ENCODE measurements around the gene PLCB2. TPM values are rescaled to one million over a fixed set of nuclear protein-coding genes. Genes with fewer than 3 reads are reported as not detected.

PLCB2 gene
- total RNA-seq, 1 donor from 2014 or later, result 9.8 TPM

DNA sequence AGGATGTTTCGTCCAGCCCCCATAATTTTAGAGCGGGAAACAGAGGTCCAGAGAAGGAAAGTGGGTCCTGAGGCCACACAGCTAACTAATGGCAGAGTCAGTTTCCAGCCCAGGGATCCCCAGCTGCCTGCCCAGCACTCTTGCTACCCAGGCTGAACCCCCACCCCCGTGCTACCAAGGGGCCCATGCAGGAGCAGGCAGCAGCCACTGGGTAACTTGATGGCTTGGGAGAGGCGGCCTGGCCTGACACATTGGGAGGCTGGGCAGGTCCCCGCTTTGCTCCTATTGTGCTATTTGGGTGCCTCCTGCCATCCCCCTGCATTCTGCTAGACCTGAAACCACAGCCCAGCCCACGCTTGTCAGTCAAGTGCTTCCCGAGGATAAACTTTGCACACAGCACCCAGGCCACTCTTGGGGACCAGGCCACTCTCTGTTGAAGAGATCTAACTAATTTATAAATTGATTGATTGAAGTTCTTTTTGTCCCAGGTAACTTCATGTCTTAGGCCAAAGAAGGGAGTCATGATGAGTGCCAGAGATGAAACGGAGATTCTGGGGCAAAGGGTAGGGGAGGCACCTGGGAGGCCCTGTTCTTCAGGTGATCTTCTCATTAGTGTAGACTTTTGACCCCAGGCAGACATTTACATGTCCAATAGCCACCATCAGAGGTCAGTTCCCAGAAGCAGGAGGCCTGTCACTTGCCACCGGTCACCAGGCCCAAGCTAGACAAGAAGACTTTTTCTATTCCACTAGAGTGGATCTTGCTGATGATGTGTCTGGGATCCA, 61.9 kb downstream of the PLCB2 start:
- no peaks in the 10 kb centered on the region for H3K9me3 Mint-ChIP-seq
- peaks cover 3% of the 10 kb centered on the region for H3K27me3 Mint-ChIP-seq (ENCODE audit: low read depth)
- TF ChIP-seq, protein P1, sequence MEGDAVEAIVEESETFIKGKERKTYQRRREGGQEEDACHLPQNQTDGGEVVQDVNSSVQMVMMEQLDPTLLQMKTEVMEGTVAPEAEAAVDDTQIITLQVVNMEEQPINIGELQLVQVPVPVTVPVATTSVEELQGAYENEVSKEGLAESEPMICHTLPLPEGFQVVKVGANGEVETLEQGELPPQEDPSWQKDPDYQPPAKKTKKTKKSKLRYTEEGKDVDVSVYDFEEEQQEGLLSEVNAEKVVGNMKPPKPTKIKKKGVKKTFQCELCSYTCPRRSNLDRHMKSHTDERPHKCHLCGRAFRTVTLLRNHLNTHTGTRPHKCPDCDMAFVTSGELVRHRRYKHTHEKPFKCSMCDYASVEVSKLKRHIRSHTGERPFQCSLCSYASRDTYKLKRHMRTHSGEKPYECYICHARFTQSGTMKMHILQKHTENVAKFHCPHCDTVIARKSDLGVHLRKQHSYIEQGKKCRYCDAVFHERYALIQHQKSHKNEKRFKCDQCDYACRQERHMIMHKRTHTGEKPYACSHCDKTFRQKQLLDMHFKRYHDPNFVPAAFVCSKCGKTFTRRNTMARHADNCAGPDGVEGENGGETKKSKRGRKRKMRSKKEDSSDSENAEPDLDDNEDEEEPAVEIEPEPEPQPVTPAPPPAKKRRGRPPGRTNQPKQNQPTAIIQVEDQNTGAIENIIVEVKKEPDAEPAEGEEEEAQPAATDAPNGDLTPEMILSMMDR (IDR thresholded peaks at IDR 0.05; ENCODE audit: unreplicated experiment), result no peak
- no peaks in the 10 kb centered on the region for H3K36me3 Mint-ChIP-seq
- no peak overlapping the region for H3K4me3 Mint-ChIP-seq
- H3K4me1 Mint-ChIP-seq, result peaks cover 17% of the 10 kb centered on the region
- DNase-seq (ENCODE audit: low spot score in 2 of 2, unreplicated experiment in 2 of 2), result no peak
- peak overlapping the region; percentile 81 for H3K27ac Mint-ChIP-seq

DNA sequence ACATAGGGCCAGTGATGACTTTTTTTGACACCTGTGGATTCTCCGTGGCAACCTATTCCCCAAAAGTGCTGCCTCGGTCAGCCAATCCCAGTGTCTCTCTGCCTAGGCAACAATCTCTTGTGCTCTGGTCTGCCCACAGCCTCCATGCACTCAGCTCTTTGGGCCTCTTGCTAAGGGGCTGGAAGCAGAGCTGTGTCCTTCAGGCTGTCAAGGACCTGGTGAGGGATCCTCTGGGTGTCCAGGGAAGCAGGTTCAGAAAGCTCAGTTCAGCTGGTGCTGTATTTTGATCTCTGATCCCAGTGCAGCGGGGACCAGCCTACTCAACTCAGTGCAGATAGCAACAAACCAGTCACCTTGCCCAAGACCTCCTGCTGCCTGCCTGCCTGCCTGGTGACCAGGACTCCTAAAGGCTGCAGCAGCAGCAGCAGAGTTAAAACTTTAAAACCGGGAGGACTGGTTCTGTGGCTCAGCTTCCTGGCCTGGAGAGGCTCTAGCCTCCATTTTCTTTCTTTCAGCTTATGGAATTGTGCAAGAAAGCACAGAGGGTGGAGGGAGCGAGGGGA, 62.7 kb downstream of the PLCB2 start:
- TF ChIP-seq, protein P1 (IDR thresholded peaks at IDR 0.05; ENCODE audit: unreplicated experiment), result no peak
- H3K27me3 Mint-ChIP-seq (ENCODE audit: low read depth), result no peaks in the 10 kb centered on the region
- no peaks in the 10 kb centered on the region for H3K36me3 Mint-ChIP-seq
- peak overlapping the region; percentile 81 for H3K27ac Mint-ChIP-seq
- DNase-seq (ENCODE audit: low spot score in 2 of 2, unreplicated experiment in 2 of 2), result peak in 1 of 2 experiments; percentile 46
- H3K4me1 Mint-ChIP-seq, result peaks cover 24% of the 10 kb centered on the region
- no peak overlapping the region for H3K4me3 Mint-ChIP-seq
- H3K9me3 Mint-ChIP-seq, result no peaks in the 10 kb centered on the region

DNA sequence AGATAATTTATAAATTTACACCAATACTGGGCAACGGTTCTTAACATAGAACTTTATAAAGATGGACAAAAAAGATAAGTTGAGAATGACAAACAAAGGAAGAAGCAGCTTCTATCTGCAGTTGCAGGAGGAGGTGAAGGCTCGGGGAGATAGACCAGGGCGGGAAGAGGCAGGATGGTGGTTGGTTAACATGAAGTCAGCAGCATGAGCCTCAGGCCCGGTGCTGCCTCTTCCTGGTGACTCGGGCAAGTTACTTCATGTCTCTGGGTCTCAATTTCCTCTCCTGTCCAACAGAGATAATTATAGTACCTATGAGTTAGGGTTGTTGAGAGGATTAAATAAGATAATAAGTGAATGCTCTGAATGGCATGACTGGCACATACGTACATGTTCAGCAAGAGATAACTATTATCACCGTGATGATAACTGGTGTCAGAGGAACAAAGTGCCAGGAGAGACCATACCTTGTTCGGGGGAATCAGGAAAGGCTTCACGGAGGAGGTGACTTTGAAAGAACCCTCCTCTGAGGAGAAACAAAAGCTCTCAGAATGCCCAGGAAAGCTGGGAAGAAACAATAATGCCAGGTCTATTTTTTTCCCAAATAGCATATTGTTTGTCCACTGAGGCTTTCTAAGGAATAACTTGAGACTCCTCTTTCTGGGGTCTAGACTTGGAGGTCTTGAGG, 64.5 kb downstream of the PLCB2 start:
- Mint-ChIP-seq H3K36me3 (no peaks in the 10 kb centered on the region), H3K4me3 (no peak overlapping the region), H3K9me3 (no peaks in the 10 kb centered on the region), H3K27me3 (ENCODE audit: low read depth) (peaks cover under 1% of the 10 kb centered on the region), H3K27ac (no peak overlapping the region), H3K4me1 (peaks cover 34% of the 10 kb centered on the region)
- TF ChIP-seq, protein P1 (IDR thresholded peaks at IDR 0.05; ENCODE audit: unreplicated experiment), result no peak
- no peak for DNase-seq (ENCODE audit: low spot score in 2 of 2, unreplicated experiment in 2 of 2)

DNA sequence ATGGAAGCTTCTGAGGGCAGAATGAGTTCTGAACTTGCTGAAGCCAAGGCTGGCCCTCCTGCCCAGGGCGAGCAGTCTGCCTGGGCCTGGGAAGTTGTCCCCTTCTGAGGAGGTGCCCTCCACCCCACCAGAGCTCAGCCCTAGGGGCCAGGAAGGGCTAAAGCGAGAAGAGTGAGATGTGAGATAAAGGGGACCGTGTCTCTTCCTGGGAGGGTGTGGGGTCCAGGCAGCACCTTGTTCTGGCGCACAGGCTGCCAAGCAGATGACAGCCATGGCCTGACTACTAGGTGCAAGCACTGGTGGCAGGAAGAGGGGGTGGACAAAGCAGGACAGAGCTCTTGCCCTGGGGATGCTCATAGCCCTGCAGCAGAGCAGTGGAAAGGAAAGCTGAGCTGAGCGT, 65.1 kb downstream of the PLCB2 start:
- Mint-ChIP-seq H3K27ac (no peak overlapping the region), H3K36me3 (no peaks in the 10 kb centered on the region), H3K4me3 (no peak overlapping the region), H3K4me1 (peaks cover 37% of the 10 kb centered on the region), H3K27me3 (ENCODE audit: low read depth) (peaks cover 4% of the 10 kb centered on the region), H3K9me3 (no peaks in the 10 kb centered on the region)
- no peak for DNase-seq (ENCODE audit: low spot score in 2 of 2, unreplicated experiment in 2 of 2)
- TF ChIP-seq, protein P1 (IDR thresholded peaks at IDR 0.05; ENCODE audit: unreplicated experiment), result no peak

DNA sequence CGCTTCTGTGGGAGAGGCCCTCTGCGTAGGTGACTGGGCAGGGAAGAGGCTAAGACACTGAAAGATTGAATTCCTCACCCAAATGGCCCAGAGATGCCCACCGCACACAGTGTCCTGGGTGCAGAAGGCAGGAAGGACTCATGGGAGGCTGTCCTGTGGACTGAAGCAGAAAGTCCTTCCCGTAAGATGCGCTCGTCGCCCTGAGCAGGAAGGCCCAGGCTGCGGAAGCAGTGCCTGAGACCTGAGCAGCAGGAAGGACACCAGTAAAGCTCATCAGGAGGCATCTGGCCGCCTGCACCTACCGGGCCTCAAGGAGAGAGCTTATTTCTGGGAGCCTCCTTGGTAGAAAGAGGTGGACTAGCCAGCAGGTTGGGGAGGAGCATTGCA, 65.5 kb downstream of the PLCB2 start:
- DNase-seq (ENCODE audit: low spot score in 2 of 2, unreplicated experiment in 2 of 2), result no peak
- no peaks in the 10 kb centered on the region for H3K36me3 Mint-ChIP-seq
- no peak overlapping the region for H3K4me3 Mint-ChIP-seq
- H3K9me3 Mint-ChIP-seq, result no peaks in the 10 kb centered on the region
- peaks cover 37% of the 10 kb centered on the region for H3K4me1 Mint-ChIP-seq
- no peak overlapping the region for H3K27ac Mint-ChIP-seq
- peaks cover 4% of the 10 kb centered on the region for H3K27me3 Mint-ChIP-seq (ENCODE audit: low read depth)
- TF ChIP-seq, protein P1 (IDR thresholded peaks at IDR 0.05; ENCODE audit: unreplicated experiment), result no peak

Measured in mesothelial cell of epicardium (in vitro differentiated cells).